ENCODE results near the gene PCMT1.
"Not testable (repeated sequence)": the region's sequence is repeated elsewhere in the genome, so short reads cannot be mapped to it uniquely, and the experiment has no call there.

PCMT1 gene

DNA sequence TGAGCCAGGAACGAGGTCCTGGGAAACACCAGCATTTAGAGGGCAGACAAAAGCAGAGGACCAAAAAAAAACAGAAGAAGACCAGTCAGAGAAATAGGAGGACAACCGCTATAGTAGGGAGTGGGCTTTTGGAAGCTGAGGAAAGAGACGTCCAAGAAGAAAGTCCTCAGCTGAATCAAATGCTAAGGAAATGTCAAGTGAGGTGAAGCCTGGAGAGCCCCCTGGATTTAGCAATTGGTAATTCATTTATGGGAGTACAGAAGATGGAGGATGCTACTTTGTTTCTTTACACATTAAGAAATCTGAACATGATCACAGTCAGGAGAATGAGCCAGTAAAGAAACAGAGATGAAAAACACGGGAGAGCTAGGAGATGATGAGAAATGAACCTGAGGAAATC lies 73.5 kb downstream of the PCMT1 start:
- DNase-seq, result no peak

DNA sequence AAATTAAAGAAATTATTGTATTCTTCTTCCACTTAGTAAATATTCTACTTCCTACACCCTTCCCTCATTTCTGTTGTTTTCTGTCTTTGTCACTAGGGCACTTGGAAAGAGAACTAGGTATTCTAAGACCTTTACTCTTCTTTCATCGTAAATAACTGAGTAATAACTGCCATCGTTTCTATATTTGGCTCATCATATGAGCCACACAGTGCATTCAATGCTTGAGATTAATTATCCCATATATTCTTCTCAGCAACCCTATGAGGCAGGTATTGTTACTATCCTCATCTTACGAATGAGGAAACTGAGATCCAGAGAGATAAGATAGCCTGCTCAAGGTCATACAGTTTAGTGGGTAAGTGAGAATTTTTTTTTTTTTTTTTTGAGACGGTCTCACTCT lies 75.8 kb downstream of the PCMT1 start:
- no peak for DNase-seq

DNA sequence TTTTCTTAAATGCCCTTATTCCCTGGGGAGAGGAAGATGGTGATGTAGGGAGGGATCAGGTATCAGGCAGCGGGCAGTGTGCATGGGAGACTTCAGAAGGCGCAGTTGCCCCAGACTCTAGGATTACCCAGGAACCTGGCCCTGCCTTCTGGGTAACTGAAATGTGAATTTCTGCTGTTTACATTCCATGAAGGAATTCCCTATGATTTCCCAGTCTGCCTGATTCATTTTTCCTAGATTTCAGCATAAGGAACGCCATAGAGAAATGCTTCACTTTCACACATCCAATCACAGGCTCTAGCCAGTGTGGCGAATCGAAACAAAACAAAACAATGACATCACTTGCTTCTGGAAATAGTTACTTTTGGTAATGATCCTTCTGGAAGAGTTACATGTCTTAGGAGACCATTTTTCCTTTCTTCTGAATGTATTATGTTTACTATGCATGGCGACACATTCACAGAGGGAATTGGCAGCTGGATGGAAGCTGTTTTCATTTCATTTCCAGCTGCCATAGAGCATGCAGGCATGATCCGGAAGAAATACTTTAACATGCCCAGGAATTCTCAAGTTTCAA lies 81.3 kb downstream of the PCMT1 start:
- DNase-seq, result no peak

DNA sequence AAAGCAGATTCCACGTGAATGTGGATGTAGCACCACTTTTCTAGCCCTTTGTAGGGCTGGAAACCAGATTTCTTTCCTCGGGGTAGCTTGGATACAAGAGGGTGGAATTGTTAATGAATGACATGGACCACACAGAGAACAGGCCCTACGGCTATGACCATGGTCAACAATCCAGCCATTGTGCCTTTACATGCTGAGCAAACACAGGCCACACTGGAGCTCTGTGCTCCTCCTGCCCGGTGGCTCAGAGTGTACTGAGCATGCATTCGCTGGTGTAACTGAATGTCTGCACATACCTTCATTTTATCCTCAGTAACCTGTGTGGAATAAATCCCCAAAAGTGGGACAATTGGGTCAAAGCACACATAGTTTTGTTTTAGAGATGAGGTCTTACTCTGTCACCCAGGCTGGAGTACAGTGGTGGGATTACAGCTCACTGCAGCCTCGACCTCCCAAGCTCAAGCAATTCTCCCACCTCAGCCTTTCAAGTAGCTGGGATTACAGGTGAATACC lies 81.8 kb downstream of the PCMT1 start:
- DNase-seq, result no peak

DNA sequence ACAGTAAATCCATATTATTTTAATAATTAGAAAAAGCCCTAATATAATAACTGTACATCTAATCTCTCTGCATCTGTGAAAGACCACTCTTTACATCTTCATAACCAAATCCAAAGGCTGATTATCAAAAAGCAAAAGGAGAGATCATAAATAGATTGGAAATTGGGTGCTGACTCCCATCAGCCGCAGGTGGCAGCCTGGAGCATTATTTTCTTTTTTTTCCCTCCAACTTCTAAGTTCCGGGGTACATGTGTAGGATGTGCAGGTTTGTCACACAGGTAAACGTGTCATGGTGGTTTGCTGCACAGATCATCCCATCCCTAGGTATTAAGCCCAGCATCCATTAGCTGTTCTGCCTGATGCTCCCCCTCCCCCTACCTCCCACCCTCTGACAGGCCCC lies 84.1 kb downstream of the PCMT1 start:
- no peak for DNase-seq

DNA sequence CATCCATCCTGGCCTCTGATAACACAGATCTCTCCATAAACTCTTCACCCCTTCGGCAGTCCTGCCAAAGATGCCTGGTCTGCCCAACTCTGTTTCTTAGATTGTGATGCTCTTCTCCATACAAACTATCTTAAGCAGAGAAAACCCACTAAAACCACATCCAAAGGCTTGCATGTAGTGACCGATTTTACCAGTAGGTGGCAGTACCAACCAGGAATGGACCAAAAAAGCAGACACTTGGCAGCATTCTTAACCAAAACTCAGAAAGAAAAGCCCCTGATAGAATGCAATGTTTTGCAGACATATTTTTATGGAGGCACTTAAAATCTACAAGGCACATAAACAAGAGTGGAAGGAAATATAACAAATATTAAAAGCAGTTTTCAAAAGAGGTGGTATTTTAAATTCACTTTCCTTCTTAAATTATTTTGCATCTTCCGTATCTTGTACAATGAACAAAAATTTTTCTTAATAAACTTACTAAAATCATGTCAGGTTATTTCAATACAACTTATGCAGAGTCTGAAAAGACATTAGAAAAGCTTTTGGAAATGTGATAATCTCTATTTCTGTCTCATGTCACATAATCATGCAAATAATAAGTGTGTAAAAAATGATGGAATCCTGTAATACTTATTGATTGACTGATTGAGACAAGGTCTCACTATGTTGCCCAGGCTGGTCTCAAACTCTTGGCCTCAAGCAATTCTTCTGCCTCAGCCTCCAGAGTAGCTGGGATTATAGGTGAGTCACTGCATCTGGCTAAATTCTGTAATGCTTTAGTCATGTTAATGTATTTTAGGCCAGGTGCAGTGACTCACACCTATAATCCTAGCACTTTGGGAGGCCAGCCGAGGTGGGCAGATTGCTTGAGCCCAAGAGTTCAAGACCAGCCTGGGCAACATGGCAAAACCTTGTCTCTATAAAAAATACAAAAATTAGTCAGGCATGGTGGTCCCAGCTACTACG lies 85.3 kb downstream of the PCMT1 start:
- DNase-seq, result peak; percentile 58

DNA sequence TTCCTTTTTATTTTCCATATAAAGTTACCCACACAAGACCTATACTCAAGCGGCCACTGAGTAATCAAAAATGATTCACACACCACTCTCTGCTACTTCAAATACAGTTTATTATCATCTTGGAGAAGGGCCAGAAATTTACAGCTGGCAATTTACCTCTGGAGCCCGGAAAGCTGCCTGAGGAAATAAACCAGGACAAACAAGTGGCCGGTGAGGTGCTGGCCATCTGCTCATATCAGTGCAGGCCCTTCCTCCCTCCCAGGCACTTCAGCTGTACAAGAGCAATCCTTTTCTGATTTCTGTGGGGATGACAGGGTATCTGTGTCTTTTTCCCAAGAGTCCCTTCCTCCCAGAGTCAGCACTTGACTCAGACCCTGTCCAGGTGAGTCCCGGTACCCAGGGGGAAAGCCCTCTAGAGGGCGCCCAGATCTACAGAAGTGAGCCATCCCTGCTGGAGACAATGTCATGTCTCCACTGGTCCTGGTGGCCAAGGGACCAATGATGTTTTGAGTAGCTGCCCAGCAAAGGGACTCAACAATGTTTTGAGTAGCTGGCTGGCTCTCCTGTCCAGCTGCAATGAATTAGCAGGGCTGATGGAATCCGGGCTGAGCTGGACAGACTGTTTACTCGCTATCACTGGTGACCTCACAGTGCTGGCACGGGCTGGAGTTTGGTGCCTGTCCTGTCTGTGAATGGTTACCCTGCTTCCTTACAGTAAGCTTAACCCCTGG lies 91.0 kb downstream of the PCMT1 start:
- DNase-seq, result no peak

DNA sequence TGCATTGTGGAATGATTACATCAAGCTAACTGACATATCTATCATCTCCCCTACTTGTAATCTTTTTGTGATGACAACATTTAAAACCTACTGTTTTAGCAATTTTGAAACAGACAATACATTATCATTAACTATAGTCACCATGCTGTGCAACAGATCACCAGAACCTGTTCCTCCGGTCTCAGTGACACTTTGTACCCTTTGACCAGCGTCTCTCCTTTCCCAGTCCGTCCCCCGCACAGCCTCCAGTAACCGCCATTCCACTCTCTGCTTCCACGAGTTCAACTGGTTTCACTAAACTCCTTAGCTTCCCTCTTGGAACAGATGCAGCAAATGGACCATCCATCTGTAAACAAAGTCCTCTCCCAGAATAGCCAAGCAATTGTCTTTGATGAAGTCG lies 92.8 kb downstream of the PCMT1 start:
- no peak for DNase-seq

DNA sequence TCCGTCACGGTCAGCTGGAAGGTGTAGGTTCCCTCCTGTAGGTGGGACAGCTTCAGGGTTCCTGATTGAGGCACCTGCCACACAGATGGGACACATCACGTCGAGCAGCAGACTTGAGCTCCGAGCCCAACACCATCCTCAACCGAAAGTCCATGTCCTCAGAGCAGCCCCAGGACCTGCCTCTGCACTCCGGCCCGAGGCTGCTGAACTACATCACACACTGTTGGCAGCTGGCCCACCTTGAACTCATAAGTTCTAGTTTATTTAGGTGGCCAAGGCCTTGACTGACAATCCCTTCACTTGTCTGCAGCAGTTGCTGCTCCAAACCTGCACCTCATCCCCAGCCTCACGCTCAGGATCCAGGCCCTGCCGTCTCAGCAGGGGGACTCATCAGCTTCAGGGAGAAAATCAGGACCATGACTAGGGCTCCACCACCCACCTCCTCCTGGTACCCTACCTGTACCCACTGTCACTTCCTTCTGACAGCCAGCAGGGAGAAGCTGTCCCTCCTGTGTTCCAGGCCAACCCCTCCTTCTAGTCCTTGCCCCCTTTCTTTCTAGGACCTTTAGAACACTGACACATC lies 93.6 kb downstream of the PCMT1 start:
- DNase-seq, result no peak

DNA sequence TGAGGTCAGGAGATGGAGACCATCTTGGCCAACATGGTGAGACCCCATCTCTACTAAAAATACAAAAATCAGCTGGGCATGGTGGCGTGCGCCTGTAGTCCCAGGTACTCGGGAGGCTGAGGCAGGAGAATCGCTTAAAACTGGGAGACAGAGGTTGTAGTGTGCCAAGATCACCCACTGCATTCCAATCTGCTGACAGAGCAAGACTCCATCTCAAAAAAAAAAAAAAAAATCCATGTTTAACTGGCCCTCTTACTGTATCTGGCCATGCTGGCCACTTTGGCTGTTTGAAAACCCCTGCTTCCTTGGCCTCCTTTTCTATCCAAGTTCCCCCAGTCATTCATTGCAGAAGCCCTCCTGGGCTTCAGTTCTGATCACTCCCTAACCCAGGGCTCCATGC lies 94.5 kb downstream of the PCMT1 start:
- not testable (repeated sequence) for DNase-seq

DNA sequence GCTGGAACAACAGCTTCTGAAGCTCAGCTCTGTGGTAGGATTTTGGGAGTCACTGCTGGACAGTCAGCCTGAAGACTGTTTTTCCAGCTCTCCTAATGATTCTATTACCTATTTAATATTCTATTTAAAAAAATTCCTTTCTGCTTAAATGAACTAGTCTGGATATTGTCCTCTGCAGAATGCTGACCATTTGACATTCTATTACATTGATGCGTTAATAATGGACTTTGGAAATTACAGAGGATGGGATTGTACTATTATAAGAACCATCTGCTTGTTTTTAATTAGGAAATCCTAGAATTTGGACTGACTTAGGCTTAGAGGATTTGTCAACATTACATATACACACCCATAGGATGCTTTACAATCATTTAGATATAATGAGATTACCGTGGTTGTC lies 94.9 kb downstream of the PCMT1 start:
- no peak for DNase-seq

DNA sequence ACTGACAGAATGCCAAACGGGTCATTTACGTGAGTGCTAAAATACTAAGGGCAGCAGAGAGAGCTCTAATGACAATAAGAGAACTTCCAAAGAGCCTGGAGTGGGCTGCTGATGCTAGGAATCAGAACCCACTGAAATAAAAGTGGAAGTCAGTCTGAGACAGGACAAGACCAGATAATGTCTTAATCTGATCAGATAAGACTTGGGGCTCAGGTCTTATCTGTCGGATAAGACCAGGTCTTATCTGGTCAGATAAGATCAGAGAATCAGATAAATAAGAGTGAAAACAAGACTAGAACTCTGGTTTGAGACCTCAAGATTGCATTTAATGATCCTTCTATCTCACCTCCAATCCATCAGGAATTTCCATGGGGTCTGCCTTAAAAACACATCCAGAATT lies 96.0 kb downstream of the PCMT1 start:
- DNase-seq, result no peak

DNA sequence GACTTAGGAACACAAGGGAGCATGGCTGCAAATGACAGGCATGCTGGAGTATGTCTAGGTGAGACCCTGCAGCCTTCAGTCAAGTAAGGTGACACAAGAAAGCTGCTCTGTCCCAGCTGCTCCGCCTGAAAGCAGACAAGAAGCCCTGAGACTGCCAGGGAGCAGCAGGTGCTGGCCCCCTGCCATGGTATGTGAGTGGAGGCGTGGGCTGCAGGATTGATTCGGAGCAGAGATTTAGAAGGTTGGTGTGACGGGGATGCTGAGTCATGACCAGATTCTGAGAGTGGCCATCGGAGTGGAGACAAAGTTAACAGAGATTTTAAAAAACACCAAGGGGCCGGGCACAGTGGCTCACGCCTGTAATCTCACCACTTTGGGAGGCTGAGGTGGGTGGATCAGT lies 96.8 kb downstream of the PCMT1 start:
- no peak for DNase-seq

DNA sequence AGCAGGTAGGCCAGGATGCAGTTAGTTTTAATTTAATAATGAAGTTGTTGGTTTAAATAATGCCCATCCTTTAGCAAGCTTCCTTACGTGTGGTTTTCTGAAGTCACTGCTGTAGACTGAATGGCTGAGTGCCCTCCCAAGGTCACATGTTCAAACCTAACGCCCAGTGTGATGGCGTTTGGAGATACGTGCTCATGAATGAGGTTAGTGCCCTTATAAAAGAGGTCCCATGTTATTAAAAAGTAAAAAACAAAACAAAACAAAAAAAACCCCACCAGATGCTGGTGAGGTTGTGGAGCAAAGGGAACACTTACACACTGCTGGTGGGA lies 98.4 kb downstream of the PCMT1 start:
- no peak for DNase-seq

DNA sequence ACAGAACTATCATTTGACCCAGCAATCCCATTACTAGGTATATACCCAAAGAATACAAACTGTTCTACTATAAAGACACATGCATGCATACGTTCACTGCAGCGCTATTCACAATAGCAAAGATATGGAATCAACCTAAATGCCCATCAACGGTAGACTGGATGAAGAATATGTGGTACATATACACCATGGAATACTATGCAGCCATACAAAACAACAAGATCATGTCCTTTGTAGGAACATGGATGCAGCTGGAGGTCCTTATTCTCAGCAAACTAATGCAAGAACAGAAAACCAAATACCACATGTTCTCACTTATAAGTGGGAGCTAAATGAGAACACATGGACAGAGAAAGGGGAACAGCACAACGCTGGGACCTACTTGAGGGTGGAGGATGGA lies 98.8 kb downstream of the PCMT1 start:
- not testable (repeated sequence) for DNase-seq

DNA sequence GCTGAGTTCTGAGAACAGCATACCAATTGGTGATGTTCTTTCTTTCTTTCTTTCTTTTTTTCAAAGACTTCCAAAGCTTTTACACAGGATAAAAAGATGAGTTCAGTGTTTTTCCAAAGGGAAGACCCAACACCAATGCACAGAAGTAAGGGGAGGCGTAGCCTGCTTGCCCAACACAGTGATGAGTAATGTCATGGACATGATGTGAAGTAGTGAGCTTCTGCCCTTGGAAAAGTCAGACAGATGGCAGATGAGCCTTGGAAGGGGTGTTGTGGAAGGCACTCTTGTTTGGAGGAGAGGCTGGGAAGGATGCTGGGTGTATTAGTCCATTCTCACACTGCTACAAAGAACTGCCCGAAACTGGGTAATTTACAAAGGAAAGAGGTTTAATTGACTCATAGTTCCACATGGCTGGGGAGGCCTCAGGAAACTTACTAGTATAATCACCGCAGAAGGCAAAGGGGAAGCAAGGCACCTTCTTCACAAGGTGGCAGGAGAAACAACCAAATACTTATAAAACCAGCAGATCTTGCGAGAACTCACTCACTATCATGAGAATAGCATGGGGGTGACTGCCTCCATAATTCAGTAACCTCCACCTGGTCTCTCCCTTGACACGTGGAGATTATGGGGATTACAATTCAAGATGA lies 102.0 kb downstream of the PCMT1 start:
- no peak for DNase-seq

DNA sequence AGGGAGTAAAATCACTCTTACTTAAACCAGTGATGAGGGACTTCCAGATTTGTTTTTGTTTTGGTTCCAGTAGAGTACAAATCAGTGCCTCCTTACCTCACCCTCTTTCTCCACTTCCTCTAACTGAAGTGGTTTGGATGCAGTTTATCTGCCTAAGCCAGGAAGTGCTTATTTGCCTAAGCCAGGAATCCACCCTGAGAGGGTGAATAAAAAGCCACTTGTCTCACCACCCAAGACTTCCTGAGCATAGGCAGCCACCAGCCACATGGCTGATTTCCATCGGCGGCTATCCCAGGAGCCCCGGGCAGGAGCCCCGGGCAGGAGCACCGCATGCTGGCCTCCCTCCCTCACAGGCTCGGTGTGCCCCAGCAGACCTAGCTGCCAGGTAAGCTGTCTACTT lies 102.6 kb downstream of the PCMT1 start:
- no peak for DNase-seq

DNA sequence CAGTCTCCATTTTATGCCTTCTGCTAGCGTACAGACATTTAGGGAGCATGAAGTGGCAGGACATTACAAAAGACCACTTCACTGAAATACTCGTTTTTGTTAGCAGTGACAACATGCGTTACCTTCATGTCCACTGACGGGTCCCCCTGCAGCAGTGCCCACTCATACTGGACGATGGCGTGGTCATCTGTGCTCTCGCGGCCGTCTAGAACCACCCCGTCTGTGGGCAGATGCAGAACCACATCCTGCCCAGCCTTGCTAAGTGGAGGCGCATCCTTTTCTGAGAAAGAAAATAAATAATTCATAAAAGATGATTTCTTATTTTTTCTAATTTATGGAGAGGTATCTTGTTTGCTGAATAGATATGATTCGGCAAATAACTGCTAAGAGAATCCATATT lies 103.3 kb downstream of the PCMT1 start:
- DNase-seq, result no peak

DNA sequence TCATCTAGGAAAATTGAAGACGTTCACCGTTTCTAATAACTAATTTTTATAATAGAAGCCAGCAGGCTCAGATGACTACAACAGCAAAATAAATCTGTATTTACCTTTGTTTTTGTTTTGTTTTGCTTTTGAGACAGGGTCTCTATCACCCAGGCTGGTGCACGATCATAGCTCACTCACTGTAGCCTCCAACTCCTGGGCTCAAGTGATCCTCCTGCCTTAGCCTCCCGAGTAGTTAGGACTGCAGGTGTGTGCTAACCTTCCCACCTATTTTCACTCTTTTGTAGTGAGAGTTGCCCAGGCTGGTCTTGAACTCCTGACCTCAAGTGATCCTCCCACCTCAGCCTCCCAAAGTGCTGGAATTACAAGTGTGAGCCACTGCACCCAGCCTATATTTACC lies 104.5 kb downstream of the PCMT1 start:
- DNase-seq, result not testable (repeated sequence)

DNA sequence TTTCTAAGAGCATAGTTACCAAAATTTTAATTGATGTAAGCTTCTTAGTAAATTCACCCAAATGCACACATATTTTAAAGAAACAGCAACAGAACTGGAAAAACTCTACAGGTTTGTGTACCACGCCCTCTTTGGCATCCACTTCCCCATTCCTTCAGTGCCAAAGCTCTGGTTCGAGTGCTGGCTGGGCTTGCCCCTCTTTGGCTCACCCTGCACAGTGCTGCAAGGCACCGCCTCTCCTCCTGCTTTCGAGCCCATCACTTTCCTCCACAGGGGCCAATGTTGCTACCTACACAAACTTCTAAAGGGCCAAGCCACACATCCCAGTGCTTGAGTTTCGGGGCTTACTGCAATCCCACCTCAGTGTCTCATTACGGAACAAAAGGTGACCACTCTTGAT lies 105.0 kb downstream of the PCMT1 start:
- DNase-seq, result no peak

DNA sequence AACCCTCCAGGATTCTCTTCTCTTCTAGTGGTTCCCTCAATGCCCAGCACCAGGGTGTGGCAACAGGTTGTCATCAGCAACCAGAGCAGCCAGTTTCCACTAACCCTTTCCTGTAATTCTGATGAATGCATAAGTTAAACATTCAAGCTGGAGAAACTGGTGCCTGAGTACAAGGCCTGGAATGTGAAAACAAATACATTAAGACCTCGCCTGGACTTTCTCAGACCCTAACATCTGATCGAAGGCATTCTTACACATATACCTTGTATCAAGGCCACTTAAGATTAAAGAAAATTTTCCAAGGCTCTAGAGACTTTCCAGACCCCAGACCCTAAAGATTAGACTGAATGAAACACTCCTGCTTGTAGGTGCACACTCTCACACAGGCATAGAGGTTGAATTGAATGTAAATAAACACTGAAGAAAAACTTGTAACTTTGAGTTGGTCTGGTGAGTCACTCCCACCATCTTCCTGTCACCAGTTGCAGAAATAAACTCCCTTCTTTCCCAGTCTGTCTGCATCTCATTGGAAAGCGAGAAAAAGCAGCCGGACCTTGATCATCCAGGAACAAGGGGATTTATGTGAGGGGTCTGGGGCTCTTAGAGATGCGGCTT lies 105.6 kb downstream of the PCMT1 start:
- no peak for DNase-seq

DNA sequence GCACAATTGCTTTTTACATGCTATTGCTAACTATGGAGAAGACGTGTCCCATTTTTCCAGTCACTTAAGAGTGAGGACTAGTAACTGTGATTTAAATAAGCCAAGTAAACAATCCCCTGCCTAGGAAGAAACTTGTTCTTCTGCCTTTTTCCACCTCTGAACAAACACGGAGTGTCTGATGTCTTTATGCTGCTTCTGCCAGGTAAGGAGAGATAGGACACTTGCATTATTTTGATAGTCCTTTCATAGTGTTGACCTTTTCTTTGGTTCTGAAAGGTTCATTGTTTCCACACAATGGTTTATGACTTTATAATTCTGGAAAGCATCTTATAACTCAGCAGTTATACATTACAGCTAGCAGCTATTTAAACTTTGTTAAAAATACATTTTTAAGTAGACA lies 106.2 kb downstream of the PCMT1 start:
- DNase-seq, result no peak

Measured in CD4-positive, alpha-beta T cell treated with Interferon gamma for 1 hour (primary cell).